Right lobe of liver (tissue), 4 donors: ENCODE results near the gene CYYR1.

ENCODE experiments used
- CTCF ChIP-seq, 4 donors: fragments of 200-600 bp in 3 of 4; fragments of 450-650 bp in 1 of 4; IDR thresholded peaks; one replicate each; pipeline versions ENCODE4 v1.5.1 to v1.8.0; 2016 to 2022; ENCODE audit warnings: antibody characterized with exemption in 4 of 4, mild to moderate bottlenecking in 2 of 4
- POLR2A ChIP-seq: fragments of 450-650 bp; IDR thresholded peaks from one replicate; pipeline ENCODE4 v1.6.1; 2017; ENCODE audit warnings: antibody characterized with exemption, mild to moderate bottlenecking
- donor health status: DM: no; HTN: no; CAD: no.
- donor health status: DM: no; HTN: no; CAD: no.
- donor health status: DM: no; HTN: yes; CAD: no.

- TF ChIP-seq POLR2A = no peak
- no peak for TF ChIP-seq CTCF (IDR thresholded peaks at IDR 0.05)
Measured at GRCh38 chr21:26597981-26598380, 24.9 kb upstream of the CYYR1 start.
